Measurements from ENCODE around the gene MEF2A.

- TF ChIP-seq, protein P1, sequence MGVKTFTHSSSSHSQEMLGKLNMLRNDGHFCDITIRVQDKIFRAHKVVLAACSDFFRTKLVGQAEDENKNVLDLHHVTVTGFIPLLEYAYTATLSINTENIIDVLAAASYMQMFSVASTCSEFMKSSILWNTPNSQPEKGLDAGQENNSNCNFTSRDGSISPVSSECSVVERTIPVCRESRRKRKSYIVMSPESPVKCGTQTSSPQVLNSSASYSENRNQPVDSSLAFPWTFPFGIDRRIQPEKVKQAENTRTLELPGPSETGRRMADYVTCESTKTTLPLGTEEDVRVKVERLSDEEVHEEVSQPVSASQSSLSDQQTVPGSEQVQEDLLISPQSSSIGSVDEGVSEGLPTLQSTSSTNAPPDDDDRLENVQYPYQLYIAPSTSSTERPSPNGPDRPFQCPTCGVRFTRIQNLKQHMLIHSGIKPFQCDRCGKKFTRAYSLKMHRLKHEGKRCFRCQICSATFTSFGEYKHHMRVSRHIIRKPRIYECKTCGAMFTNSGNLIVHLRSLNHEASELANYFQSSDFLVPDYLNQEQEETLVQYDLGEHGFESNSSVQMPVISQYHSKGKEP (tag by site-specific recombination; IDR thresholded peaks at IDR 0.05): no peak
- TF ChIP-seq KLF9 (tag by site-specific recombination; IDR thresholded peaks at IDR 0.05; ENCODE audit: low read depth) (no peak), ZNF133 (tag by site-specific recombination; IDR thresholded peaks at IDR 0.05) (no peak), ZBTB8A (tag by site-specific recombination; IDR thresholded peaks at IDR 0.05) (no peak), AEBP2 (tag by site-specific recombination; IDR thresholded peaks at IDR 0.05; ENCODE audit: borderline replicate concordance) (no peak)
- TF ChIP-seq, protein P2, sequence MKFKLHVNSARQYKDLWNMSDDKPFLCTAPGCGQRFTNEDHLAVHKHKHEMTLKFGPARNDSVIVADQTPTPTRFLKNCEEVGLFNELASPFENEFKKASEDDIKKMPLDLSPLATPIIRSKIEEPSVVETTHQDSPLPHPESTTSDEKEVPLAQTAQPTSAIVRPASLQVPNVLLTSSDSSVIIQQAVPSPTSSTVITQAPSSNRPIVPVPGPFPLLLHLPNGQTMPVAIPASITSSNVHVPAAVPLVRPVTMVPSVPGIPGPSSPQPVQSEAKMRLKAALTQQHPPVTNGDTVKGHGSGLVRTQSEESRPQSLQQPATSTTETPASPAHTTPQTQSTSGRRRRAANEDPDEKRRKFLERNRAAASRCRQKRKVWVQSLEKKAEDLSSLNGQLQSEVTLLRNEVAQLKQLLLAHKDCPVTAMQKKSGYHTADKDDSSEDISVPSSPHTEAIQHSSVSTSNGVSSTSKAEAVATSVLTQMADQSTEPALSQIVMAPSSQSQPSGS (tag by site-specific recombination; IDR thresholded peaks at IDR 0.05; ENCODE audit: low read depth): no peak
Observed at GRCh38 chr15:99731336-99732123, 165.7 kb downstream of the MEF2A start.

Data from HEK293 (cell line).